K562 (cell line): ENCODE measurements around the gene CITED2. TPM values are rescaled to one million over a fixed set of nuclear protein-coding genes. Genes with fewer than 3 reads are reported as not detected.

ENCODE experiments used
- ATAC-seq: fragments of 200-7000 bp; cut with Tn5 transposase; 3 replicates; pipeline ENCODE4 v1.9.1; 2020; ENCODE audit warnings: moderate library complexity
- BruUV-seq: library from RNA; stranded (reverse); fragments of 400-500 nt; replicated peaks from 2 replicates; lab custom pipeline; 2021; lab: Mats Ljungman, UMichigan
- CTCF ChIA-PET: fragments of 300-600 bp; formaldehyde crosslinking; extraction: SDS; loops from one replicate; lab custom pipeline; 2021; ENCODE audit warnings: low intra/inter-chr PET ratio; lab: Yijun Ruan, JAX
- POLR2A ChIA-PET: fragments of 300-600, 350-650 bp; sonication (Branson Sonifier 250); formaldehyde crosslinking; extraction: SDS; loops from one replicate; lab custom pipeline; 2021; ENCODE audit warnings: antibody characterized with exemption, inconsistent platforms; lab: Yijun Ruan, JAX
- DNase-seq, 4 experiments: peaks; one replicate each; pipeline versions ENCODE4 v3.0.0 to v3.0.0-alpha.2; 2011 to 2018; ENCODE audit warnings: low spot score in 3 of 4, mixed read lengths in 3 of 4; ENCODE audit errors: extremely low read depth in 1 of 4
- FAIRE-seq: peaks from 2 replicates; lab custom pipeline; 2011; peaks lifted over from hg19 to GRCh38; lab: Jason Lieb, UNC
- H2AFZ ChIP-seq: 2 replicates; pipeline ENCODE4 v1.6.0; 2011; ENCODE audit warnings: low read depth, low read length, control low read depth, inconsistent platforms
- H3K27ac ChIP-seq: fragments of 200-600 bp; 3 replicates; pipeline ENCODE4 v1.8.0; 2011; ENCODE audit warnings: low read depth, mild to moderate bottlenecking, control low read depth, inconsistent platforms, low read length, moderate library complexity, mixed read lengths; ENCODE audit errors: extremely low read depth
- H3K27me3 ChIP-seq, 2 experiments: fragments of 300-600 bp in 1 of 2; 2 replicates in 1 of 2; 3 replicates in 1 of 2; pipeline versions ENCODE4 v1.6.0 to v1.8.0; 2011; ENCODE audit warnings: inconsistent platforms in 2 of 2, low read length in 2 of 2, mild to moderate bottlenecking in 1 of 2, mixed read lengths in 1 of 2, moderate library complexity in 1 of 2; ENCODE audit not compliant: control insufficient read depth in 2 of 2, insufficient read depth in 2 of 2
- H3K36me3 ChIP-seq: fragments of 300-600 bp; 3 replicates; pipeline ENCODE4 v1.8.0; 2011; ENCODE audit warnings: mild to moderate bottlenecking, low read length, inconsistent platforms; ENCODE audit not compliant: control insufficient read depth, insufficient read depth
- H3K4me1 ChIP-seq, 2 experiments: fragments of 200-600 bp in 1 of 2; replicated peaks in 1 of 2; 2 replicates in 1 of 2; 3 replicates in 1 of 2; pipeline versions ENCODE4 v1.5.1 to v1.8.0; 2011; ENCODE audit warnings: inconsistent platforms in 2 of 2, low read length in 2 of 2, mild to moderate bottlenecking in 1 of 2, mixed read lengths in 1 of 2, moderate library complexity in 1 of 2; ENCODE audit not compliant: control insufficient read depth in 2 of 2, insufficient read depth in 2 of 2
- H3K4me2 ChIP-seq: 2 replicates; pipeline ENCODE4 v1.6.1; 2011; ENCODE audit warnings: low read length, control low read depth, inconsistent platforms, mixed read lengths; ENCODE audit not compliant: insufficient read depth
- H3K4me3 ChIP-seq: fragments of 200-600 bp; sonication (generic), shearing (Covaris generic); 2 replicates; pipeline ENCODE4 v1.5.1; 2016; ENCODE audit warnings: control low read depth, inconsistent platforms
- H3K79me2 ChIP-seq: fragments of 200-600 bp; 3 replicates; pipeline ENCODE4 v1.8.0; 2011; ENCODE audit warnings: low read length, inconsistent platforms; ENCODE audit not compliant: control insufficient read depth, insufficient read depth
- H3K9ac ChIP-seq, 2 experiments: 2 replicates each; pipeline versions ENCODE4 v1.6.0 to v1.6.1; 2011; ENCODE audit warnings: low read depth in 2 of 2, low read length in 2 of 2, control low read depth in 1 of 2, inconsistent platforms in 1 of 2, mild to moderate bottlenecking in 1 of 2, mixed read lengths in 1 of 2; ENCODE audit not compliant: insufficient read depth in 1 of 2
- H3K9me1 ChIP-seq: one replicate; pipeline ENCODE4 v1.6.0; 2011; ENCODE audit warnings: inconsistent platforms, mild to moderate bottlenecking, low read length, moderate library complexity; ENCODE audit not compliant: control insufficient read depth, insufficient read depth
- H3K9me3 ChIP-seq: replicated peaks from 2 replicates; pipeline ENCODE4 v1.5.1; 2011; ENCODE audit warnings: low read depth, low read length, inconsistent platforms; ENCODE audit not compliant: control insufficient read depth, insufficient read depth
- H4K20me1 ChIP-seq: replicated peaks from 2 replicates; pipeline ENCODE4 v1.6.1; 2011; ENCODE audit warnings: low read length, inconsistent platforms, mixed read lengths; ENCODE audit not compliant: control insufficient read depth, insufficient read depth
- C11orf30 ChIP-seq: fragments of 450-650 bp; IDR thresholded peaks from 2 replicates; pipeline ENCODE4 v1.6.1; 2016; ENCODE audit warnings: low read depth, mild to moderate bottlenecking
- CAMTA2 ChIP-seq: fragments of 250-450 bp; sonication (Bioruptor Pico); conservative IDR thresholded peaks from 2 replicates; pipeline ENCODE4 v1.5.1; 2022
- CHCHD3 ChIP-seq: fragments of 250-450 bp; sonication (Bioruptor Pico); IDR thresholded peaks from 2 replicates; pipeline ENCODE4 v2.1.2; 2022; ENCODE audit warnings: mild to moderate bottlenecking
- ILF3 ChIP-seq: fragments of 450-650 bp; IDR thresholded peaks from 2 replicates; pipeline ENCODE4 v1.6.1; 2018; ENCODE audit warnings: antibody characterized with exemption, mild to moderate bottlenecking, moderate library complexity, borderline replicate concordance
- MAFF ChIP-seq: IDR thresholded peaks from 2 replicates; pipeline ENCODE4 v1.6.1; 2012; ENCODE audit warnings: low read length, improper control_type of control experiment
- NFE2 ChIP-seq: IDR thresholded peaks from 2 replicates; pipeline ENCODE4 v1.6.1; 2014; ENCODE audit warnings: antibody characterized with exemption, low read depth
- SNIP1 ChIP-seq: fragments of 450-650 bp; IDR thresholded peaks from 2 replicates; pipeline ENCODE4 v1.7.1; 2017; ENCODE audit warnings: low read depth, mild to moderate bottlenecking
- ZC3H8 ChIP-seq: fragments of 450-650 bp; IDR thresholded peaks from 2 replicates; pipeline ENCODE4 v1.6.1; 2017
- ZNF707 ChIP-seq: fragments of 250-450 bp; sonication (Bioruptor Pico); conservative IDR thresholded peaks from 2 replicates; pipeline ENCODE4 v1.8.0; 2022; ENCODE audit warnings: inconsistent platforms, mild to moderate bottlenecking, moderate library complexity
- WGBS: fragments of 100-300 bp; shearing (Covaris generic); methylation state at CpG from one replicate; pipeline ENCODE4 v1.1.6; 2016; ENCODE audit warnings: low coverage, mixed read lengths; ENCODE audit not compliant: insufficient coverage; ENCODE audit errors: missing lambda C conversion rate; 5-methylcytosine and 5-hydroxymethylcytosine counted together
- in situ Hi-C: fragments of 300-500 bp; cut with MboI; formaldehyde crosslinking; loops from 4 replicates; pipeline ENCODE4 v1.15.0; 2018; ENCODE audit warnings: inconsistent platforms, mixed read lengths
- intact Hi-C: fragments of 100-400 bp; cut with micrococcal nuclease; formaldehyde crosslinking; loops from 2 replicates; pipeline ENCODE4 v1.14.2; 2022
- polyA plus RNA-seq, 8 experiments: library from polyadenylated mRNA; depleted of rRNA in 4 of 8; stranded (reverse) in 5 of 8; unstranded in 3 of 8; fragments of >200 nt; fragmentation: Nextera tagmentation in 2 of 8; fragmentation: Illumina TruSeq in 1 of 8; extraction: Ambion mirVana in 2 of 8; extraction: Trizol in 1 of 8; gene quantifications; 2 replicates each; pipeline versions ENCODE4 v1.2.1 to v1.2.3, GENCODE V29; 2011 to 2014; ENCODE audit warnings: inconsistent platforms in 1 of 8, missing spikeins in 1 of 8
- total RNA-seq, 7 experiments: library from RNA; depleted of rRNA in 6 of 7; stranded (reverse); fragments of >200 nt in 6 of 7; fragmentation: Illumina TruSeq in 2 of 7; extraction: Trizol in 2 of 7; gene quantifications; 2 replicates each; pipeline versions ENCODE4 v1.2.1 to v1.2.3, GENCODE V29; 2011 to 2021; ENCODE audit warnings: low replicate concordance in 1 of 7
- TF ChIP-seq, protein P1 (sequence below): sonication (generic); formaldehyde crosslinking; IDR thresholded peaks from 2 replicates; pipeline ENCODE4 v1.8.1; 2023; ENCODE audit warnings: mild to moderate bottlenecking, missing genetic modification reagents
- TF ChIP-seq, protein P2 (sequence below): fragments of 450-650 bp; IDR thresholded peaks from 2 replicates; pipeline ENCODE4 v1.6.1; 2016
- TF ChIP-seq, protein P3 (sequence below): IDR thresholded peaks from 2 replicates; pipeline ENCODE4 v1.6.1; 2014; ENCODE audit warnings: antibody characterized with exemption
- TF ChIP-seq, protein P4 (sequence below): fragments of 450-650 bp; IDR thresholded peaks from 2 replicates; pipeline ENCODE4 v1.6.1; 2018; ENCODE audit warnings: mild to moderate bottlenecking, low read depth; ENCODE audit not compliant: partially characterized antibody

Gene CITED2
- total and polyA plus RNA-seq, 9 of the 15 experiments (the other 6 are each of a cell fraction or from before 2014, with no cell fraction given), result 0.21 to 86.1 (median 17.5) TPM

DNA sequence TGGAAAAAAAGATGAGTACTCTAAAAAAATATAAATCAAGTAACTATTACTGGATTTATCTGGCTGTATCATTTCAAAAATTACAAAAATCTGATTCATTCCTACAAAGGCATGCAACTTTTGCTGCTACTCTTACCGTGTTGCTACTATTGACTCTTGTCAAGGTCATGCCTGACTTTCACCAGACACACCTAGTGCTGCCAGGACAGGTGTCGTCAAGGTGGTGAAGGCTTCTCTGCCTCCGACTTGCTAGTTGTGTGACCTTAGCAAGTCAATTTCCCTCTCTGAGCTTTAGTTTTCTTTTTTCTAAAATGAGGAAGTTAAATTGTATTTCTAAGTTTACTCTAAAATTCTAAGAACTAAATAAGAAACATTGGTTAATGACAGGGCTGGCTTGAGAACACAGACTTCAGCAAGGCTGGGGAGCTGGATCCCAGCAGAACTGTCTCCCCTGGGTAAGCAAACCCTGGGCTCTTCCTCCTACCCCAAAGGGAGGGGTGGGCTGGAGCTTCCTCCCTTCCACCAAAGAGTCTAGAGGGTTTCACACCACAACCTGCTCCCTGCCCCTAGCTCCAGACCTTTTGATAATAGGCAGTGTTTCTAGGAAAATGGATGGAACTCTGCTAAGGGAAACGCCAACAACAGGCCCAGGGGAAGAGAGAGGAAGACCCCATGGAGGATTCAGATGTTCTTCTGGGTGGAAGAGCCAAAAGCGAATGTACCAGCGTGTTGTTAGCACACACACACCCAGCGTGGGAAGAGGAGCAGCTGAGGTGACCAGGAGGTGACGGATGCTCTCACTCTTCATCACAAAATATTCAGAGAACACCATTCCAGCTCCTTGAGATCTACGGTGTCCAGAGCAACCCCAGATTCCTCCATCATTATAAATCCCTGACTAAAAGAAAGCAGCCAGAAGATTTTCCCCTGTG, 47.9 kb upstream of the CITED2 start (continued):
- TF ChIP-seq, protein P1, sequence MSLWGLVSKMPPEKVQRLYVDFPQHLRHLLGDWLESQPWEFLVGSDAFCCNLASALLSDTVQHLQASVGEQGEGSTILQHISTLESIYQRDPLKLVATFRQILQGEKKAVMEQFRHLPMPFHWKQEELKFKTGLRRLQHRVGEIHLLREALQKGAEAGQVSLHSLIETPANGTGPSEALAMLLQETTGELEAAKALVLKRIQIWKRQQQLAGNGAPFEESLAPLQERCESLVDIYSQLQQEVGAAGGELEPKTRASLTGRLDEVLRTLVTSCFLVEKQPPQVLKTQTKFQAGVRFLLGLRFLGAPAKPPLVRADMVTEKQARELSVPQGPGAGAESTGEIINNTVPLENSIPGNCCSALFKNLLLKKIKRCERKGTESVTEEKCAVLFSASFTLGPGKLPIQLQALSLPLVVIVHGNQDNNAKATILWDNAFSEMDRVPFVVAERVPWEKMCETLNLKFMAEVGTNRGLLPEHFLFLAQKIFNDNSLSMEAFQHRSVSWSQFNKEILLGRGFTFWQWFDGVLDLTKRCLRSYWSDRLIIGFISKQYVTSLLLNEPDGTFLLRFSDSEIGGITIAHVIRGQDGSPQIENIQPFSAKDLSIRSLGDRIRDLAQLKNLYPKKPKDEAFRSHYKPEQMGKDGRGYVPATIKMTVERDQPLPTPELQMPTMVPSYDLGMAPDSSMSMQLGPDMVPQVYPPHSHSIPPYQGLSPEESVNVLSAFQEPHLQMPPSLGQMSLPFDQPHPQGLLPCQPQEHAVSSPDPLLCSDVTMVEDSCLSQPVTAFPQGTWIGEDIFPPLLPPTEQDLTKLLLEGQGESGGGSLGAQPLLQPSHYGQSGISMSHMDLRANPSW (CRISPR knock-in tag), result no peak
- TF ChIP-seq SNIP1, result no peak

DNA sequence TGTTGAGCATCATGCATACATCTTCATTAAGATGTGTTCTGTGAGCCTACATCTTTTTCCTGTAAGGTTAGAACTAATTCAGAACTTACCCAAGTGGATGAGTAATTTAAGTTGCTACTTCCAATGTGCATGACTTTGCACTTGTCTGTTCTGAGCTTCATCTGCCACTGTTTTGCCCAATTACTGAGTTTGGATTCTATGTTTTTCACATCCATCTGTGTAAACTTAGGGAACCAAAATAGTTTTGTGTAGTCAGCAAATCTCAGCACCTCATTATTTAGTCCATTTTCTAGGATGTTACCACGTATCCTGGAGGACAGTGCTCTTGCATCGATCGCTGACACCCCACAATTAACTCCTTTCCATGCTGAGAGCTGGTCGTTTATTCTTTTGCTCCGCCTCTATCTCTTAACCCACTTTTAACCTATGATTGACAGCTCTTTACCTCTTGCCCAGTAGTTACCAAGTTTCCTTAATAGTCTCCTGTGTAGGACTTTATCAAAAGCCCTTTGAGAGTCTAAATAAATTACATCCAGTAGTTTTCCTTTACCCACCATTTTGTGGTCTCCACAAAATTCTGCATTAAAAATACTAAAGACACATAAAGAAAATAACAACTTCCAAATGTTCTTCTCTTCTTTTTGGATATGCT, 44.2 kb upstream of the CITED2 start:
- BruUV-seq, result no TSS peak
- Histone ChIP-seq H3K4me3 (no peak overlapping the region), H3K9me1 (no peaks in the 10 kb centered on the region), H3K27ac (no peak overlapping the region), H3K36me3 (no peaks in the 10 kb centered on the region), H4K20me1 (no peaks in the 10 kb centered on the region), H3K4me1 (peaks cover 4 to 14% of the 10 kb centered on the region in 2 experiments; a peak in 3 of 5 replicates), H3K27me3 (no peaks in the 10 kb centered on the region), H3K9ac (no peak overlapping the region), H3K9me3 (no peaks in the 10 kb centered on the region), H2AFZ (peak overlapping the region; percentile 43; the same call in 1 of the 2 replicates), H3K79me2 (no peaks in the 10 kb centered on the region), H3K4me2 (no peak overlapping the region)
- CTCF ChIA-PET, result no interaction called here
- ATAC-seq, result no peak
- POLR2A ChIA-PET, result interaction anchor here (0.6 to 1.9 kb wide), 2 partner anchors 43 to 99 kb away, joined by 4 to 8 read pairs; partner anchors contain the start of gene CITED2
- in situ Hi-C loops (no loop called here), intact Hi-C loops (no loop called here)
- no peak for FAIRE-seq
- DNase-seq, result no peak
- 31% methylated on average over 5 of the region's 5 CpGs for WGBS
- TF ChIP-seq CHCHD3 (CRISPR knock-in tag) (no peak), C11orf30 (peak; percentile 90), ZC3H8 (no peak), MAFF (peak; percentile 85), ILF3 (no peak), NFE2 (0 out of 2 replicates have a peak, but pooled peaks have one; percentile 16), CAMTA2 (no peak), ZNF707 (CRISPR knock-in tag) (no peak)
- TF ChIP-seq, protein P2, sequence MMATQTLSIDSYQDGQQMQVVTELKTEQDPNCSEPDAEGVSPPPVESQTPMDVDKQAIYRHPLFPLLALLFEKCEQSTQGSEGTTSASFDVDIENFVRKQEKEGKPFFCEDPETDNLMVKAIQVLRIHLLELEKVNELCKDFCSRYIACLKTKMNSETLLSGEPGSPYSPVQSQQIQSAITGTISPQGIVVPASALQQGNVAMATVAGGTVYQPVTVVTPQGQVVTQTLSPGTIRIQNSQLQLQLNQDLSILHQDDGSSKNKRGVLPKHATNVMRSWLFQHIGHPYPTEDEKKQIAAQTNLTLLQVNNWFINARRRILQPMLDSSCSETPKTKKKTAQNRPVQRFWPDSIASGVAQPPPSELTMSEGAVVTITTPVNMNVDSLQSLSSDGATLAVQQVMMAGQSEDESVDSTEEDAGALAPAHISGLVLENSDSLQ, result peak; percentile 91
- TF ChIP-seq, protein P3, sequence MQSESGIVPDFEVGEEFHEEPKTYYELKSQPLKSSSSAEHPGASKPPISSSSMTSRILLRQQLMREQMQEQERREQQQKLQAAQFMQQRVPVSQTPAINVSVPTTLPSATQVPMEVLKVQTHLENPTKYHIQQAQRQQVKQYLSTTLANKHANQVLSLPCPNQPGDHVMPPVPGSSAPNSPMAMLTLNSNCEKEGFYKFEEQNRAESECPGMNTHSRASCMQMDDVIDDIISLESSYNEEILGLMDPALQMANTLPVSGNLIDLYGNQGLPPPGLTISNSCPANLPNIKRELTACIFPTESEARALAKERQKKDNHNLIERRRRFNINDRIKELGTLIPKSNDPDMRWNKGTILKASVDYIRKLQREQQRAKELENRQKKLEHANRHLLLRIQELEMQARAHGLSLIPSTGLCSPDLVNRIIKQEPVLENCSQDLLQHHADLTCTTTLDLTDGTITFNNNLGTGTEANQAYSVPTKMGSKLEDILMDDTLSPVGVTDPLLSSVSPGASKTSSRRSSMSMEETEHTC, result no peak
- TF ChIP-seq, protein P4, sequence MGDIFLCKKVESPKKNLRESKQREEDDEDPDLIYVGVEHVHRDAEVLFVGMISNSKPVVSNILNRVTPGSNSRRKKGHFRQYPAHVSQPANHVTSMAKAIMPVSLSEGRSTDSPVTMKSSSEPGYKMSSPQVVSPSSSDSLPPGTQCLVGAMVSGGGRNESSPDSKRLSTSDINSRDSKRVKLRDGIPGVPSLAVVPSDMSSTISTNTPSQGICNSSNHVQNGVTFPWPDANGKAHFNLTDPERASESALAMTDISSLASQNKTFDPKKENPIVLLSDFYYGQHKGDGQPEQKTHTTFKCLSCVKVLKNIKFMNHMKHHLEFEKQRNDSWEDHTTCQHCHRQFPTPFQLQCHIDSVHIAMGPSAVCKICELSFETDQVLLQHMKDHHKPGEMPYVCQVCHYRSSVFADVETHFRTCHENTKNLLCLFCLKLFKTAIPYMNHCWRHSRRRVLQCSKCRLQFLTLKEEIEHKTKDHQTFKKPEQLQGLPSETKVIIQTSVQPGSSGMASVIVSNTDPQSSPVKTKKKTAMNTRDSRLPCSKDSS, result no peak
